GM21723 (cell line): ENCODE measurements around the gene KRTAP5-4.
A peak's percentile ranks its signal among the peaks of the same experiment; 100 is the strongest.

Experiments
- ATAC-seq: cut with Tn5 transposase; IDR thresholded peaks from one replicate; pipeline ENCODE4 v1.9.1; 2021; ENCODE audit warnings: mild to moderate bottlenecking, moderate library complexity; ENCODE audit not compliant: unreplicated experiment

Gene KRTAP5-4

GRCh38 chr11:1574238-1574932 lies 47.6 kb downstream of the KRTAP5-4 start:
- ATAC-seq = no peak

- ATAC-seq = no peak
Measured at GRCh38 chr11:1573903-1574237, 48.1 kb downstream of the KRTAP5-4 start.

GRCh38 chr11:1573077-1573902 lies 48.6 kb downstream of the KRTAP5-4 start:
- ATAC-seq = no peak

- peak; percentile 51 for ATAC-seq
Measured at GRCh38 chr11:1572197-1573076, 49.5 kb downstream of the KRTAP5-4 start, which contains the start of gene DUSP8. Gene DUSP8 (minus strand): TSS chr11:1572271. CDS start chr11:1565826, 6,445 bp downstream.

GRCh38 chr11:1571760-1572196 lies 50.2 kb downstream of the KRTAP5-4 start:
- ATAC-seq = peak; percentile 1
